ENCODE results near the gene FAIM2. TPM values are rescaled to one million over a fixed set of nuclear protein-coding genes. Genes with fewer than 3 reads are reported as not detected.

FAIM2 gene
- total and polyA plus RNA-seq, 2 experiments from 2014 or later, result 0.61 to 2.0 TPM

DNA sequence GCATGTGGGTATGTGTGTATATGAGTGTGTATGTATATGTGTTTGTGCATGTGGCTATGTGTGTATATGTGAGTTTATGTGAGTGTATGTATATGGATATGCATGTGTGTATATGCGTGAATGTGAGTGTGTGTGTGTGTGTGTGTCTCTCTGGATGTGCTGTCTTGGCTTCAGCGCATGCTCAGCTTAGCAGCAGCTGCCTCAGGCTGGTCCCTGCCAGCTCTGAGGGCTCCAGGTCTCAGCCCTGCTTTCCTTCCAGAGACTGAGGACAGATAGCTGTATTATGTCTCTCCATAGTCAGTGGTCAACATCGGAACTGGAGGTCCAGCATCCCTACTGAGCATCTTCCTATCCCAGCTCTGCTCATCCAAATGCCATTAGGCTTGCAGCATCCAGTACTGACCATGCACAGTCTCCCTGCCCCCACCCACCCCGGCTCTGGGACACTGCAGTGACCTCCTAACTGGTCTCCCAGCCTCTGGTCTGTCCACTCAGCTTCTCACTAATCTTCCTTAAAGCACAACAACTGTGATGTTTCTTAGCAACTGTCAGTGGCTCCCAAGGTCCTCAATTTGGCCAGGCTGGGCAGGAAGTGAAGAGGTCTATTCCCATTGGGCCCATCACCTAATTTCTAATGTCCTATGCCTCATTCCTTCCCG is 22.8 kb downstream of the FAIM2 start:
- Histone ChIP-seq H3K79me2 (replicated peaks; ENCODE audit: insufficient read depth) (no peaks in the 10 kb centered on the region), H2AFZ (no peak overlapping the region), H3K27me3 (ENCODE audit: insufficient read depth) (no peaks in the 10 kb centered on the region), H3K9me2 (ENCODE audit: insufficient read depth) (no peaks in the 10 kb centered on the region), H3K4me3 (no peak overlapping the region), H3K27ac (ENCODE audit: low read depth) (no peak overlapping the region), H4K20me1 (replicated peaks; ENCODE audit: insufficient read depth) (no peaks in the 10 kb centered on the region), H3K4me2 (no peak overlapping the region), H3F3A (replicated peaks; ENCODE audit: low read depth) (peaks cover 34% of the 10 kb centered on the region), H3K36me3 (ENCODE audit: insufficient read depth) (no peaks in the 10 kb centered on the region), H3K4me1 (ENCODE audit: insufficient read depth) (peaks cover 8% of the 10 kb centered on the region)
- no peak for DNase-seq (ENCODE audit: low spot score)
- Mint-ChIP-seq H3K9me3 (peaks cover 32% of the 10 kb centered on the region), H3K27me3 (ENCODE audit: insufficient read depth, low read depth, poor library complexity) (peaks cover 24% of the 10 kb centered on the region), H3K4me3 (no peak overlapping the region), H3K36me3 (ENCODE audit: low read depth) (peaks cover 11% of the 10 kb centered on the region; the same call in 1 of the 3 replicates), H3K4me1 (peaks cover 36% of the 10 kb centered on the region), H3K27ac (no peak overlapping the region)
- TF ChIP-seq NANOG (IDR thresholded peaks at IDR 0.05; ENCODE audit: borderline replicate concordance), result no peak
- TF ChIP-seq STAT1 (IDR thresholded peaks at IDR 0.05; ENCODE audit: unreplicated experiment), result no peak
- TF ChIP-seq ZNF331 (CRISPR knock-in tag; IDR thresholded peaks at IDR 0.05; ENCODE audit: low read depth), result no peak
- no peak for TF ChIP-seq EZH2 (IDR thresholded peaks at IDR 0.05; ENCODE audit: low read depth, unreplicated experiment)
- TF ChIP-seq, protein P1, sequence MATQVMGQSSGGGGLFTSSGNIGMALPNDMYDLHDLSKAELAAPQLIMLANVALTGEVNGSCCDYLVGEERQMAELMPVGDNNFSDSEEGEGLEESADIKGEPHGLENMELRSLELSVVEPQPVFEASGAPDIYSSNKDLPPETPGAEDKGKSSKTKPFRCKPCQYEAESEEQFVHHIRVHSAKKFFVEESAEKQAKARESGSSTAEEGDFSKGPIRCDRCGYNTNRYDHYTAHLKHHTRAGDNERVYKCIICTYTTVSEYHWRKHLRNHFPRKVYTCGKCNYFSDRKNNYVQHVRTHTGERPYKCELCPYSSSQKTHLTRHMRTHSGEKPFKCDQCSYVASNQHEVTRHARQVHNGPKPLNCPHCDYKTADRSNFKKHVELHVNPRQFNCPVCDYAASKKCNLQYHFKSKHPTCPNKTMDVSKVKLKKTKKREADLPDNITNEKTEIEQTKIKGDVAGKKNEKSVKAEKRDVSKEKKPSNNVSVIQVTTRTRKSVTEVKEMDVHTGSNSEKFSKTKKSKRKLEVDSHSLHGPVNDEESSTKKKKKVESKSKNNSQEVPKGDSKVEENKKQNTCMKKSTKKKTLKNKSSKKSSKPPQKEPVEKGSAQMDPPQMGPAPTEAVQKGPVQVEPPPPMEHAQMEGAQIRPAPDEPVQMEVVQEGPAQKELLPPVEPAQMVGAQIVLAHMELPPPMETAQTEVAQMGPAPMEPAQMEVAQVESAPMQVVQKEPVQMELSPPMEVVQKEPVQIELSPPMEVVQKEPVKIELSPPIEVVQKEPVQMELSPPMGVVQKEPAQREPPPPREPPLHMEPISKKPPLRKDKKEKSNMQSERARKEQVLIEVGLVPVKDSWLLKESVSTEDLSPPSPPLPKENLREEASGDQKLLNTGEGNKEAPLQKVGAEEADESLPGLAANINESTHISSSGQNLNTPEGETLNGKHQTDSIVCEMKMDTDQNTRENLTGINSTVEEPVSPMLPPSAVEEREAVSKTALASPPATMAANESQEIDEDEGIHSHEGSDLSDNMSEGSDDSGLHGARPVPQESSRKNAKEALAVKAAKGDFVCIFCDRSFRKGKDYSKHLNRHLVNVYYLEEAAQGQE (IDR thresholded peaks at IDR 0.05; ENCODE audit: unreplicated experiment), result no peak
- TF ChIP-seq JUNB (IDR thresholded peaks at IDR 0.05; ENCODE audit: unreplicated experiment), result no peak
- no peak for TF ChIP-seq POLR2AphosphoS5 (IDR thresholded peaks at IDR 0.05; ENCODE audit: low read depth)
- no peak for TF ChIP-seq EZH2phosphoT487 (IDR thresholded peaks at IDR 0.05; ENCODE audit: unreplicated experiment)
- TF ChIP-seq, protein P2, sequence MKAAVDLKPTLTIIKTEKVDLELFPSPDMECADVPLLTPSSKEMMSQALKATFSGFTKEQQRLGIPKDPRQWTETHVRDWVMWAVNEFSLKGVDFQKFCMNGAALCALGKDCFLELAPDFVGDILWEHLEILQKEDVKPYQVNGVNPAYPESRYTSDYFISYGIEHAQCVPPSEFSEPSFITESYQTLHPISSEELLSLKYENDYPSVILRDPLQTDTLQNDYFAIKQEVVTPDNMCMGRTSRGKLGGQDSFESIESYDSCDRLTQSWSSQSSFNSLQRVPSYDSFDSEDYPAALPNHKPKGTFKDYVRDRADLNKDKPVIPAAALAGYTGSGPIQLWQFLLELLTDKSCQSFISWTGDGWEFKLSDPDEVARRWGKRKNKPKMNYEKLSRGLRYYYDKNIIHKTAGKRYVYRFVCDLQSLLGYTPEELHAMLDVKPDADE (IDR thresholded peaks at IDR 0.05), result no peak
- no peak for TF ChIP-seq CREB1 (CRISPR knock-in tag; IDR thresholded peaks at IDR 0.05; ENCODE audit: low read depth)
- TF ChIP-seq, protein P3, sequence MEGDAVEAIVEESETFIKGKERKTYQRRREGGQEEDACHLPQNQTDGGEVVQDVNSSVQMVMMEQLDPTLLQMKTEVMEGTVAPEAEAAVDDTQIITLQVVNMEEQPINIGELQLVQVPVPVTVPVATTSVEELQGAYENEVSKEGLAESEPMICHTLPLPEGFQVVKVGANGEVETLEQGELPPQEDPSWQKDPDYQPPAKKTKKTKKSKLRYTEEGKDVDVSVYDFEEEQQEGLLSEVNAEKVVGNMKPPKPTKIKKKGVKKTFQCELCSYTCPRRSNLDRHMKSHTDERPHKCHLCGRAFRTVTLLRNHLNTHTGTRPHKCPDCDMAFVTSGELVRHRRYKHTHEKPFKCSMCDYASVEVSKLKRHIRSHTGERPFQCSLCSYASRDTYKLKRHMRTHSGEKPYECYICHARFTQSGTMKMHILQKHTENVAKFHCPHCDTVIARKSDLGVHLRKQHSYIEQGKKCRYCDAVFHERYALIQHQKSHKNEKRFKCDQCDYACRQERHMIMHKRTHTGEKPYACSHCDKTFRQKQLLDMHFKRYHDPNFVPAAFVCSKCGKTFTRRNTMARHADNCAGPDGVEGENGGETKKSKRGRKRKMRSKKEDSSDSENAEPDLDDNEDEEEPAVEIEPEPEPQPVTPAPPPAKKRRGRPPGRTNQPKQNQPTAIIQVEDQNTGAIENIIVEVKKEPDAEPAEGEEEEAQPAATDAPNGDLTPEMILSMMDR (conservative IDR thresholded peaks at IDR 0.05; ENCODE audit: low read depth in 2 of 2), result no peak
- TF ChIP-seq, protein P4, sequence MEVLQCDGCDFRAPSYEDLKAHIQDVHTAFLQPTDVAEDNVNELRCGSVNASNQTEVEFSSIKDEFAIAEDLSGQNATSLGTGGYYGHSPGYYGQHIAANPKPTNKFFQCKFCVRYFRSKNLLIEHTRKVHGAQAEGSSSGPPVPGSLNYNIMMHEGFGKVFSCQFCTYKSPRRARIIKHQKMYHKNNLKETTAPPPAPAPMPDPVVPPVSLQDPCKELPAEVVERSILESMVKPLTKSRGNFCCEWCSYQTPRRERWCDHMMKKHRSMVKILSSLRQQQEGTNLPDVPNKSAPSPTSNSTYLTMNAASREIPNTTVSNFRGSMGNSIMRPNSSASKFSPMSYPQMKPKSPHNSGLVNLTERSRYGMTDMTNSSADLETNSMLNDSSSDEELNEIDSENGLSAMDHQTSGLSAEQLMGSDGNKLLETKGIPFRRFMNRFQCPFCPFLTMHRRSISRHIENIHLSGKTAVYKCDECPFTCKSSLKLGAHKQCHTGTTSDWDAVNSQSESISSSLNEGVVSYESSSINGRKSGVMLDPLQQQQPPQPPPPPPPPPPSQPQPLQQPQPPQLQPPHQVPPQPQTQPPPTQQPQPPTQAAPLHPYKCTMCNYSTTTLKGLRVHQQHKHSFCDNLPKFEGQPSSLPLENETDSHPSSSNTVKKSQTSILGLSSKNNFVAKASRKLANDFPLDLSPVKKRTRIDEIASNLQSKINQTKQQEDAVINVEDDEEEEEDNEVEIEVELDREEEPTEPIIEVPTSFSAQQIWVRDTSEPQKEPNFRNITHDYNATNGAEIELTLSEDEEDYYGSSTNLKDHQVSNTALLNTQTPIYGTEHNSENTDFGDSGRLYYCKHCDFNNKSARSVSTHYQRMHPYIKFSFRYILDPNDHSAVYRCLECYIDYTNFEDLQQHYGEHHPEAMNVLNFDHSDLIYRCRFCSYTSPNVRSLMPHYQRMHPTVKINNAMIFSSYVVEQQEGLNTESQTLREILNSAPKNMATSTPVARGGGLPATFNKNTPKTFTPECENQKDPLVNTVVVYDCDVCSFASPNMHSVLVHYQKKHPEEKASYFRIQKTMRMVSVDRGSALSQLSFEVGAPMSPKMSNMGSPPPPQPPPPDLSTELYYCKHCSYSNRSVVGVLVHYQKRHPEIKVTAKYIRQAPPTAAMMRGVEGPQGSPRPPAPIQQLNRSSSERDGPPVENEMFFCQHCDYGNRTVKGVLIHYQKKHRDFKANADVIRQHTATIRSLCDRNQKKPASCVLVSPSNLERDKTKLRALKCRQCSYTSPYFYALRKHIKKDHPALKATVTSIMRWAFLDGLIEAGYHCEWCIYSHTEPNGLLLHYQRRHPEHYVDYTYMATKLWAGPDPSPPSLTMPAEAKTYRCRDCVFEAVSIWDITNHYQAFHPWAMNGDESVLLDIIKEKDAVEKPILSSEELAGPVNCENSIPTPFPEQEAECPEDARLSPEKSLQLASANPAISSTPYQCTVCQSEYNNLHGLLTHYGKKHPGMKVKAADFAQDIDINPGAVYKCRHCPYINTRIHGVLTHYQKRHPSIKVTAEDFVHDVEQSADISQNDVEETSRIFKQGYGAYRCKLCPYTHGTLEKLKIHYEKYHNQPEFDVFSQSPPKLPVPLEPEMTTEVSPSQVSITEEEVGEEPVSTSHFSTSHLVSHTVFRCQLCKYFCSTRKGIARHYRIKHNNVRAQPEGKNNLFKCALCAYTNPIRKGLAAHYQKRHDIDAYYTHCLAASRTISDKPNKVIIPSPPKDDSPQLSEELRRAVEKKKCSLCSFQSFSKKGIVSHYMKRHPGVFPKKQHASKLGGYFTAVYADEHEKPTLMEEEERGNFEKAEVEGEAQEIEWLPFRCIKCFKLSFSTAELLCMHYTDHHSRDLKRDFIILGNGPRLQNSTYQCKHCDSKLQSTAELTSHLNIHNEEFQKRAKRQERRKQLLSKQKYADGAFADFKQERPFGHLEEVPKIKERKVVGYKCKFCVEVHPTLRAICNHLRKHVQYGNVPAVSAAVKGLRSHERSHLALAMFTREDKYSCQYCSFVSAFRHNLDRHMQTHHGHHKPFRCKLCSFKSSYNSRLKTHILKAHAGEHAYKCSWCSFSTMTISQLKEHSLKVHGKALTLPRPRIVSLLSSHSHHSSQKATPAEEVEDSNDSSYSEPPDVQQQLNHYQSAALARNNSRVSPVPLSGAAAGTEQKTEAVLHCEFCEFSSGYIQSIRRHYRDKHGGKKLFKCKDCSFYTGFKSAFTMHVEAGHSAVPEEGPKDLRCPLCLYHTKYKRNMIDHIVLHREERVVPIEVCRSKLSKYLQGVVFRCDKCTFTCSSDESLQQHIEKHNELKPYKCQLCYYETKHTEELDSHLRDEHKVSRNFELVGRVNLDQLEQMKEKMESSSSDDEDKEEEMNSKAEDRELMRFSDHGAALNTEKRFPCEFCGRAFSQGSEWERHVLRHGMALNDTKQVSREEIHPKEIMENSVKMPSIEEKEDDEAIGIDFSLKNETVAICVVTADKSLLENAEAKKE (CRISPR knock-in tag; IDR thresholded peaks at IDR 0.05), result no peak
- no peak for TF ChIP-seq ZNF114 (CRISPR knock-in tag; IDR thresholded peaks at IDR 0.05)
- ATAC-seq, result no peak

Measured in GM23338 (cell line).